HepG2 (cell line): Measurements from ENCODE around the gene SEC62. TPM values are rescaled to one million over a fixed set of nuclear protein-coding genes. Genes with fewer than 3 reads are reported as not detected.
A peak's percentile ranks its signal among the peaks of the same experiment; 100 is the strongest.

ENCODE experiments used
- ATAC-seq: fragments of 200-7000 bp; cut with Tn5 transposase; 3 replicates; pipeline ENCODE4 v1.9.1; 2020; ENCODE audit warnings: mild to moderate bottlenecking, moderate library complexity
- BruUV-seq: library from RNA; stranded (reverse); fragments of 400-500 nt; replicated peaks from 2 replicates; lab custom pipeline; 2021; lab: Mats Ljungman, UMichigan
- CTCF ChIA-PET: fragments of 300-600 bp; formaldehyde crosslinking; extraction: SDS; loops from one replicate; lab custom pipeline; 2021; ENCODE audit warnings: low total read pairs, inconsistent platforms, low intra/inter-chr PET ratio; lab: Yijun Ruan, JAX
- POLR2A ChIA-PET: fragments of 350-600 bp; sonication (Branson Sonifier 250); formaldehyde crosslinking; loops from one replicate; lab custom pipeline; 2020; ENCODE audit warnings: antibody characterized with exemption, inconsistent platforms; lab: Yijun Ruan, JAX
- DNase-seq: peaks from one replicate; pipeline ENCODE4 v3.0.0-alpha.2; 2015; ENCODE audit warnings: low spot score
- FAIRE-seq: peaks from 3 replicates; lab custom pipeline; 2011; peaks lifted over from hg19 to GRCh38; lab: Jason Lieb, UNC
- H2AFZ ChIP-seq: one replicate; pipeline ENCODE4 v1.6.1; 2011; ENCODE audit warnings: low read length, inconsistent platforms
- H3K27ac ChIP-seq: fragments of 300-600 bp; 3 replicates; pipeline ENCODE4 v1.8.0; 2011; ENCODE audit warnings: mixed run types, mild to moderate bottlenecking, mixed read lengths, low read length, inconsistent platforms; ENCODE audit not compliant: insufficient read depth; ENCODE audit errors: extremely low read length
- H3K27me3 ChIP-seq, 2 experiments: fragments of 200-600 bp in 1 of 2; 2 replicates in 1 of 2; 3 replicates in 1 of 2; pipeline versions ENCODE4 v1.6.0 to v1.8.0; 2011; ENCODE audit warnings: low read length in 2 of 2, mild to moderate bottlenecking in 2 of 2, moderate library complexity in 2 of 2, inconsistent platforms in 1 of 2; ENCODE audit not compliant: insufficient read depth in 2 of 2, control insufficient read depth in 1 of 2
- H3K36me3 ChIP-seq, 2 experiments: fragments of 200-600 bp in 1 of 2; replicated peaks in 1 of 2; 2 replicates in 1 of 2; 3 replicates in 1 of 2; pipeline versions ENCODE4 v1.5.1 to v1.8.0; 2011; ENCODE audit warnings: low read length in 2 of 2, inconsistent platforms in 1 of 2; ENCODE audit not compliant: insufficient read depth in 2 of 2, control insufficient read depth in 1 of 2
- H3K4me1 ChIP-seq: 2 replicates; pipeline ENCODE4 v1.5.1; 2012; ENCODE audit warnings: low read length, inconsistent platforms; ENCODE audit not compliant: insufficient read depth
- H3K4me2 ChIP-seq: 2 replicates; pipeline ENCODE4 v1.6.0; 2011; ENCODE audit warnings: low read depth, low read length, inconsistent platforms
- H3K4me3 ChIP-seq, 3 experiments: fragments of 200-600 bp in 1 of 3; sonication (generic), shearing (Covaris generic) in 1 of 3; replicated peaks in 1 of 3; 2 replicates each; pipeline ENCODE4 v1.5.1; 2011 to 2016; ENCODE audit warnings: low read length in 3 of 3, inconsistent platforms in 2 of 3, low read depth in 2 of 3, mild to moderate bottlenecking in 2 of 3, control low read depth in 1 of 3, mixed read lengths in 1 of 3; ENCODE audit not compliant: insufficient read depth in 1 of 3
- H3K79me2 ChIP-seq: one replicate; pipeline ENCODE4 v1.6.1; 2011; ENCODE audit warnings: low read length, inconsistent platforms; ENCODE audit not compliant: insufficient read depth
- H3K9ac ChIP-seq: 2 replicates; pipeline ENCODE4 v1.6.0; 2011; ENCODE audit warnings: mild to moderate bottlenecking, low read depth, low read length, inconsistent platforms; ENCODE audit not compliant: insufficient read depth
- H3K9me3 ChIP-seq: 2 replicates; pipeline ENCODE4 v1.5.1; 2012; ENCODE audit warnings: mild to moderate bottlenecking, low read length
- H4K20me1 ChIP-seq: 2 replicates; pipeline ENCODE4 v1.6.0; 2011; ENCODE audit warnings: inconsistent platforms, mild to moderate bottlenecking, low read length, moderate library complexity; ENCODE audit not compliant: insufficient read depth
- GZF1 ChIP-seq: sonication (generic); formaldehyde crosslinking; IDR thresholded peaks from 2 replicates; pipeline ENCODE4 v1.5.1; 2020; ENCODE audit warnings: mild to moderate bottlenecking, missing genetic modification reagents
- HNRNPH1 ChIP-seq: fragments of 200-400 bp; formaldehyde crosslinking; optimal IDR thresholded peaks from 2 replicates; pipeline ENCODE3; 2017; ENCODE audit warnings: mild to moderate bottlenecking, low read depth, low read length
- LCORL ChIP-seq, 2 experiments: fragments of 450-650 bp in 1 of 2; sonication (generic) in 1 of 2; formaldehyde crosslinking in 1 of 2; IDR thresholded peaks; 2 replicates each; pipeline versions ENCODE4 v1.5.0 to v1.6.1; 2017 to 2020; ENCODE audit warnings: antibody characterized with exemption in 1 of 2, missing genetic modification reagents in 1 of 2
- REL ChIP-seq: sonication (generic); formaldehyde crosslinking; conservative IDR thresholded peaks from 2 replicates; pipeline ENCODE4 v1.8.0; 2022; ENCODE audit warnings: mild to moderate bottlenecking, missing genetic modification reagents, moderate library complexity
- RELA ChIP-seq: sonication (generic); formaldehyde crosslinking; IDR thresholded peaks from 2 replicates; pipeline ENCODE4 v1.4.0; 2020; ENCODE audit warnings: missing genetic modification reagents
- RXRB ChIP-seq: IDR thresholded peaks from 2 replicates; pipeline ENCODE4 v1.6.1; 2016; ENCODE audit warnings: borderline replicate concordance, missing genetic modification reagents, missing compliant biosample characterization
- SMC3 ChIP-seq: IDR thresholded peaks from 2 replicates; pipeline ENCODE4 v1.6.1; 2011; ENCODE audit warnings: low read length, improper control_type of control experiment
- SOX5 ChIP-seq: IDR thresholded peaks from 2 replicates; pipeline ENCODE4 v1.6.1; 2016; ENCODE audit warnings: borderline replicate concordance
- WGBS: methylation state at CpG from one replicate; pipeline ENCODE4 v1.1.6; 2017; ENCODE audit warnings: low lambda C conversion rate; 5-methylcytosine and 5-hydroxymethylcytosine counted together
- in situ Hi-C: cut with HindIII; loops from 2 replicates; pipeline ENCODE4 v1.10.0; 2017; ENCODE audit warnings: low pct_unique_long_range_greater_than_20kb; ENCODE audit not compliant: extremely low pct_ligation_motif_present
- intact Hi-C: fragments of 100-400 bp; cut with micrococcal nuclease; formaldehyde crosslinking; loops from one replicate; pipeline ENCODE4 v1.10.0; 2022; ENCODE audit not compliant: unreplicated experiment
- polyA plus RNA-seq, 8 experiments: library from polyadenylated mRNA; depleted of rRNA in 3 of 8; stranded (reverse) in 7 of 8; unstranded in 1 of 8; fragments of >200 nt; fragmentation: Illumina TruSeq in 4 of 8; extraction: Trizol in 4 of 8; gene quantifications; 2 replicates each; pipeline versions ENCODE4 v1.2.1 to v1.2.3, GENCODE V29; 2011 to 2016; ENCODE audit warnings: low read depth in 4 of 8, missing spikeins in 1 of 8, mixed read lengths in 1 of 8; ENCODE audit not compliant: insufficient read depth in 1 of 8
- total RNA-seq, 5 experiments: library from RNA; depleted of rRNA; stranded (reverse); fragments of >200 nt; fragmentation: Illumina TruSeq; extraction: Trizol; gene quantifications; 2 replicates each; pipeline ENCODE4 v1.2.3, GENCODE V29; 2016; ENCODE audit warnings: low read depth in 1 of 5
- TF ChIP-seq, protein P1 (sequence below): sonication (generic); formaldehyde crosslinking; IDR thresholded peaks from 2 replicates; pipeline ENCODE4 v1.9.0; 2021; ENCODE audit warnings: missing genetic modification reagents, borderline replicate concordance

The SEC62 gene
- total and polyA plus RNA-seq, 2 of the 13 experiments (the other 11 are each of a cell fraction or from before 2014, with no cell fraction given): 54.0 to 68.7 TPM

- H3K4me1 ChIP-seq: peaks cover 1% of the 10 kb centered on the region
- WGBS: 86% methylated on average over 8 of the region's 8 CpGs
- peak overlapping the region; percentile 2; the same call in 1 of the 2 replicates for H3K4me2 ChIP-seq
- H3K9ac ChIP-seq: no peak overlapping the region
- FAIRE-seq: no peak
- no peaks in the 10 kb centered on the region; a peak in 1 of 5 replicates for H3K36me3 ChIP-seq
- H3K27ac ChIP-seq: no peak overlapping the region
- TF ChIP-seq LCORL (IDR thresholded peaks at IDR 0.05) (no peak), LCORL (CRISPR knock-in tag; IDR thresholded peaks at IDR 0.05) (no peak), SMC3 (no peak), HNRNPH1 (no peak), REL (CRISPR knock-in tag) (no peak), SOX5 (no peak), RELA (CRISPR knock-in tag) (no peak), RXRB (CRISPR knock-in tag) (no peak), GZF1 (CRISPR knock-in tag) (no peak)
- TF ChIP-seq, protein P1, sequence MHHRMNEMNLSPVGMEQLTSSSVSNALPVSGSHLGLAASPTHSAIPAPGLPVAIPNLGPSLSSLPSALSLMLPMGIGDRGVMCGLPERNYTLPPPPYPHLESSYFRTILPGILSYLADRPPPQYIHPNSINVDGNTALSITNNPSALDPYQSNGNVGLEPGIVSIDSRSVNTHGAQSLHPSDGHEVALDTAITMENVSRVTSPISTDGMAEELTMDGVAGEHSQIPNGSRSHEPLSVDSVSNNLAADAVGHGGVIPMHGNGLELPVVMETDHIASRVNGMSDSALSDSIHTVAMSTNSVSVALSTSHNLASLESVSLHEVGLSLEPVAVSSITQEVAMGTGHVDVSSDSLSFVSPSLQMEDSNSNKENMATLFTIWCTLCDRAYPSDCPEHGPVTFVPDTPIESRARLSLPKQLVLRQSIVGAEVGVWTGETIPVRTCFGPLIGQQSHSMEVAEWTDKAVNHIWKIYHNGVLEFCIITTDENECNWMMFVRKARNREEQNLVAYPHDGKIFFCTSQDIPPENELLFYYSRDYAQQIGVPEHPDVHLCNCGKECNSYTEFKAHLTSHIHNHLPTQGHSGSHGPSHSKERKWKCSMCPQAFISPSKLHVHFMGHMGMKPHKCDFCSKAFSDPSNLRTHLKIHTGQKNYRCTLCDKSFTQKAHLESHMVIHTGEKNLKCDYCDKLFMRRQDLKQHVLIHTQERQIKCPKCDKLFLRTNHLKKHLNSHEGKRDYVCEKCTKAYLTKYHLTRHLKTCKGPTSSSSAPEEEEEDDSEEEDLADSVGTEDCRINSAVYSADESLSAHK: no peak
- ChIA-PET CTCF (no interaction called here), POLR2A (no interaction called here)
- no peak for ATAC-seq
- intact Hi-C loops (no loop called here), in situ Hi-C loops (no loop called here)
- H3K4me3 ChIP-seq: no peak overlapping the region
- BruUV-seq: no TSS peak
- no peak overlapping the region for H2AFZ ChIP-seq
- no peaks in the 10 kb centered on the region for H4K20me1 ChIP-seq
- no peak for DNase-seq
- no peaks in the 10 kb centered on the region for H3K79me2 ChIP-seq
- H3K9me3 ChIP-seq: no peaks in the 10 kb centered on the region
- H3K27me3 ChIP-seq: no peaks in the 10 kb centered on the region; a peak in 1 of 5 replicates
Observed at GRCh38 chr3:170040418-170040817, 73.8 kb downstream of the SEC62 start.
